Measurements from ENCODE around the gene TRIM71.

DNA sequence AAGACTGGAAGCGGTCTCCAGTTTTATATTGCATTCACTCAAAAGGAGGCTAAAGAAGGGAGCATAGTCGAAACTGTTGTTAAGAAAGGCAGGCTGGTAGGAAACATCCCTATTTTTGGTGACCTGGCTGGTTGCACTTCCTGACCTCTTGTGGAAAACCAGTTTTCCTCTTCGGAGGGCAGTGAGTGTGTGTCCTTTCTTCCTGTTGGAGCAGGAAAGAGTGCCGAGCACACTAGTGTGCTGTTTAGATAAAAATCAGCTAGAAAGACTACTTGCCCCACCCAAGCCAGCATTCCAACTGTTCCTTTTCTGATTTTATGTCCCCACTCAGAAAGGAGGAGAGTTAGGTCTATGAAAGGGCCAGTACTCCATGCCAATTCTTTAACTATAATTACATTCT, 68.5 kb downstream of the TRIM71 start:
- TF ChIP-seq, protein P1, sequence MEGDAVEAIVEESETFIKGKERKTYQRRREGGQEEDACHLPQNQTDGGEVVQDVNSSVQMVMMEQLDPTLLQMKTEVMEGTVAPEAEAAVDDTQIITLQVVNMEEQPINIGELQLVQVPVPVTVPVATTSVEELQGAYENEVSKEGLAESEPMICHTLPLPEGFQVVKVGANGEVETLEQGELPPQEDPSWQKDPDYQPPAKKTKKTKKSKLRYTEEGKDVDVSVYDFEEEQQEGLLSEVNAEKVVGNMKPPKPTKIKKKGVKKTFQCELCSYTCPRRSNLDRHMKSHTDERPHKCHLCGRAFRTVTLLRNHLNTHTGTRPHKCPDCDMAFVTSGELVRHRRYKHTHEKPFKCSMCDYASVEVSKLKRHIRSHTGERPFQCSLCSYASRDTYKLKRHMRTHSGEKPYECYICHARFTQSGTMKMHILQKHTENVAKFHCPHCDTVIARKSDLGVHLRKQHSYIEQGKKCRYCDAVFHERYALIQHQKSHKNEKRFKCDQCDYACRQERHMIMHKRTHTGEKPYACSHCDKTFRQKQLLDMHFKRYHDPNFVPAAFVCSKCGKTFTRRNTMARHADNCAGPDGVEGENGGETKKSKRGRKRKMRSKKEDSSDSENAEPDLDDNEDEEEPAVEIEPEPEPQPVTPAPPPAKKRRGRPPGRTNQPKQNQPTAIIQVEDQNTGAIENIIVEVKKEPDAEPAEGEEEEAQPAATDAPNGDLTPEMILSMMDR (IDR thresholded peaks at IDR 0.05): no peak
- no peak for TF ChIP-seq POLR2A (IDR thresholded peaks at IDR 0.05)

Data from Peyer's patch (tissue), 4 donors.